Fibroblast of the aortic adventitia (primary cell): Measurements from ENCODE around the gene TOGARAM1. TPM values are rescaled to one million over a fixed set of nuclear protein-coding genes. Genes with fewer than 3 reads are reported as not detected.

Experiments
- DNase-seq: peaks from one replicate; pipeline ENCODE4 v3.0.0-alpha.2; 2010; ENCODE audit warnings: low read depth
- H3K4me3 ChIP-seq: 2 replicates; pipeline ENCODE4 v1.5.1; 2011; ENCODE audit warnings: low read depth, mild to moderate bottlenecking, control low read depth, low read length, moderate library complexity
- CTCF ChIP-seq: IDR thresholded peaks from 2 replicates; pipeline ENCODE4 v1.5.1; 2011; ENCODE audit warnings: mild to moderate bottlenecking, low read length, control low read depth, inconsistent platforms; ENCODE audit not compliant: insufficient read depth
- total RNA-seq: library from RNA; depleted of rRNA; stranded (reverse); fragments of >200 nt; gene quantifications from 2 replicates; pipeline ENCODE4 v1.2.3, GENCODE V29; 2012; ENCODE audit warnings: low replicate concordance

The TOGARAM1 gene
- total RNA-seq, 1 donor: 34.0 TPM

- no peak for DNase-seq
- H3K4me3 ChIP-seq: no peak overlapping the region
- TF ChIP-seq CTCF: no peak
These were observed 21.8 kb upstream of the TOGARAM1 start for GRCh38 chr14:44940211-44940610.

GRCh38 chr14:44940944-44941343, 21.0 kb upstream of the TOGARAM1 start:
- DNase-seq: no peak
- H3K4me3 ChIP-seq: no peak overlapping the region
- no peak for TF ChIP-seq CTCF

DNA sequence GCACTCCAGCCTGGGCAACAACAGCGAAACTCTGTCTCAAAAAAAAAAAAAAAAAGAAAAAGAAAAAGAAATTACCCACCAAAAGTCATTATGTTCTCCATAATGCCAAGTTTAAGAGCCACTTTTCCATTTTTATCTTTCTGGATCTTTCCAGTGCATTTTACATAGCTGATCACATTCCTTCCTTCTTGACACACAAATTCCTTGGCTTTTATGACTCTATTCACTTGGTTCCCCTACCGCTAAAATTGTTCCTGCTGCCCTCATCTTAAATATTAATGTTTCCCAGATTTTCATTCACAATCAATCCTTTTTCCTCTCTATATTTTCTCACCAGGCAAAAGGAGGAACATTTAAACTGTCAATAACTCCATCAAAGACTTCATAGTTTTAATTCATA, 20.4 kb upstream of the TOGARAM1 start:
- DNase-seq: peak; percentile 25
- no peak overlapping the region for H3K4me3 ChIP-seq
- no peak for TF ChIP-seq CTCF

- DNase-seq: no peak
- no peak for TF ChIP-seq CTCF
These were observed 19.6 kb upstream of the TOGARAM1 start for GRCh38 chr14:44942436-44942835.

GRCh38 chr14:44944107-44944506, 17.9 kb upstream of the TOGARAM1 start:
- no peak for TF ChIP-seq CTCF

More at GRCh38 chr14:44942436-44942835, 19.6 kb upstream of the TOGARAM1 start:
- H3K4me3 ChIP-seq: no peak overlapping the region

GRCh38 chr14:44945264-44945663, 16.7 kb upstream of the TOGARAM1 start:
- no peak overlapping the region for H3K4me3 ChIP-seq
- peak; percentile 99 for DNase-seq
- no peak for TF ChIP-seq CTCF

More at GRCh38 chr14:44944107-44944506, 17.9 kb upstream of the TOGARAM1 start:
- no peak overlapping the region for H3K4me3 ChIP-seq
- DNase-seq: no peak

DNA sequence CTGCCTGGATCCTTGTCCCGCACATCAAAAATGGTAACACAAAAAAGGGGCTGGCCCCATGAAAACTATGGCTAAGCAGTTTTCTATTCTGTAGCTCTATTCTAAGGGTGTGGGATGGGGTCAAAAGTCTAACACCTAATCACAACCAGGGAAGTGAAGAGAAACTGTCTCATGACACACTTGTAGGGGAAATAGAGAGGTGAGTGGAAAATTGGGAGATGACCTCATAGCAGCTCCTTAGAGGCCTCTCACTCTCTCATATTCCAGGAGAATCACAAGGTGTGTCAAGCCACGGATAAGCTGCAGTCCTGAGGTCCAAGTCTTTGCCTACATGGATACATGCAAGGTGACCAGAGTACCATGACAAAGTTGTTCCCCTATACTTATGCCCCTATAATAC, 10.9 kb upstream of the TOGARAM1 start:
- TF ChIP-seq CTCF: no peak
- no peak overlapping the region for H3K4me3 ChIP-seq
- DNase-seq: no peak
